HepG2 (cell line): ENCODE measurements around the gene PFKP. TPM values are rescaled to one million over a fixed set of nuclear protein-coding genes. Genes with fewer than 3 reads are reported as not detected.

Experiments used
- FOXO1 ChIP-seq: sonication (generic); formaldehyde crosslinking; IDR thresholded peaks from 2 replicates; pipeline ENCODE4 v1.4.0; 2020; ENCODE audit warnings: missing genetic modification reagents
- IKZF1 ChIP-seq: fragments of 450-650 bp; IDR thresholded peaks from 2 replicates; pipeline ENCODE4 v1.7.1; 2016
- PAX8 ChIP-seq: sonication (generic); formaldehyde crosslinking; IDR thresholded peaks from 2 replicates; pipeline ENCODE4 v1.8.0; 2022; ENCODE audit warnings: mild to moderate bottlenecking, missing genetic modification reagents, borderline replicate concordance
- ZNF441 ChIP-seq: sonication (generic); formaldehyde crosslinking; IDR thresholded peaks from 2 replicates; pipeline ENCODE4 v1.7.0; 2021; ENCODE audit warnings: missing genetic modification reagents, borderline replicate concordance
- polyA plus RNA-seq, 8 experiments: library from polyadenylated mRNA; depleted of rRNA in 3 of 8; stranded (reverse) in 7 of 8; unstranded in 1 of 8; fragments of >200 nt; fragmentation: Illumina TruSeq in 4 of 8; extraction: Trizol in 4 of 8; gene quantifications; 2 replicates each; pipeline versions ENCODE4 v1.2.1 to v1.2.3, GENCODE V29; 2011 to 2016; ENCODE audit warnings: low read depth in 4 of 8, missing spikeins in 1 of 8, mixed read lengths in 1 of 8; ENCODE audit not compliant: insufficient read depth in 1 of 8
- total RNA-seq, 5 experiments: library from RNA; depleted of rRNA; stranded (reverse); fragments of >200 nt; fragmentation: Illumina TruSeq; extraction: Trizol; gene quantifications; 2 replicates each; pipeline ENCODE4 v1.2.3, GENCODE V29; 2016; ENCODE audit warnings: low read depth in 1 of 5
- TF ChIP-seq, protein P1 (sequence below): sonication (generic); formaldehyde crosslinking; IDR thresholded peaks from 2 replicates; pipeline ENCODE4 v1.4.0; 2020; ENCODE audit warnings: missing genetic modification reagents
- TF ChIP-seq, protein P2 (sequence below), 2 experiments: IDR thresholded peaks; 2 replicates each; pipeline ENCODE4 v1.6.1; 2011 to 2012; ENCODE audit warnings: low read length in 2 of 2, borderline replicate concordance in 1 of 2, low read depth in 1 of 2, mild to moderate bottlenecking in 1 of 2, moderate library complexity in 1 of 2
- TF ChIP-seq, protein P3 (sequence below): sonication (generic); formaldehyde crosslinking; IDR thresholded peaks from 2 replicates; pipeline ENCODE4 v1.8.0; 2023; ENCODE audit warnings: mild to moderate bottlenecking, missing genetic modification reagents

PFKP gene
- total and polyA plus RNA-seq, 2 of the 13 experiments (the other 11 are each of a cell fraction or from before 2014, with no cell fraction given), result 0.80 to 2.4 TPM

DNA sequence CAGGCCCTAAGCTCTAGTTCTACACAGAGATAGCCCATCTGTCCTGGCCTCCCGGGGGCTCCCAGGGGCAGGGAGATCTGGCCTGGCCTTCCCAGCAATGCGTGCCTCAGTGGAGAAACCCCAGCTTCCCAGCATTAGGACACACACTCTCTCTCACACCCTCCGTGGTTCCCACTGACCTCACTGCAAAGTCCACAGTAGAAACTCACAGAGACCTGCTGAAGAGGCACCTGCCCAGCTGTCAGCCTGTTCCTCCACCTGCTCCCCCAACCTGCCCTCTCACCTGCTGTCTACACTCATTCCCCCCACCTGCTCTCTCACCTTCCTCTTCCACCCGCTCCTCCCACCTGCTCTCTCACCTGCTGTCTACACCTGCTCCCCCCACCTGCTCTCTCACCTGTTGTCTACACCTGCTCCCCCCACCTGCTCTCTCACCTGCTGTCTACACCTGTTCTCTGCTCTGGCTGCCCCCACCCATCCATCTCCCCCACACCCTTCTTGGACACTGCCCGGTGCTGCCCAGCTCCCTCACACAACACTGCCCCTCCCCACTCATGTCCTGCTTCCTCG is 21.1 kb upstream of the PFKP start (continued):
- TF ChIP-seq, protein P1, sequence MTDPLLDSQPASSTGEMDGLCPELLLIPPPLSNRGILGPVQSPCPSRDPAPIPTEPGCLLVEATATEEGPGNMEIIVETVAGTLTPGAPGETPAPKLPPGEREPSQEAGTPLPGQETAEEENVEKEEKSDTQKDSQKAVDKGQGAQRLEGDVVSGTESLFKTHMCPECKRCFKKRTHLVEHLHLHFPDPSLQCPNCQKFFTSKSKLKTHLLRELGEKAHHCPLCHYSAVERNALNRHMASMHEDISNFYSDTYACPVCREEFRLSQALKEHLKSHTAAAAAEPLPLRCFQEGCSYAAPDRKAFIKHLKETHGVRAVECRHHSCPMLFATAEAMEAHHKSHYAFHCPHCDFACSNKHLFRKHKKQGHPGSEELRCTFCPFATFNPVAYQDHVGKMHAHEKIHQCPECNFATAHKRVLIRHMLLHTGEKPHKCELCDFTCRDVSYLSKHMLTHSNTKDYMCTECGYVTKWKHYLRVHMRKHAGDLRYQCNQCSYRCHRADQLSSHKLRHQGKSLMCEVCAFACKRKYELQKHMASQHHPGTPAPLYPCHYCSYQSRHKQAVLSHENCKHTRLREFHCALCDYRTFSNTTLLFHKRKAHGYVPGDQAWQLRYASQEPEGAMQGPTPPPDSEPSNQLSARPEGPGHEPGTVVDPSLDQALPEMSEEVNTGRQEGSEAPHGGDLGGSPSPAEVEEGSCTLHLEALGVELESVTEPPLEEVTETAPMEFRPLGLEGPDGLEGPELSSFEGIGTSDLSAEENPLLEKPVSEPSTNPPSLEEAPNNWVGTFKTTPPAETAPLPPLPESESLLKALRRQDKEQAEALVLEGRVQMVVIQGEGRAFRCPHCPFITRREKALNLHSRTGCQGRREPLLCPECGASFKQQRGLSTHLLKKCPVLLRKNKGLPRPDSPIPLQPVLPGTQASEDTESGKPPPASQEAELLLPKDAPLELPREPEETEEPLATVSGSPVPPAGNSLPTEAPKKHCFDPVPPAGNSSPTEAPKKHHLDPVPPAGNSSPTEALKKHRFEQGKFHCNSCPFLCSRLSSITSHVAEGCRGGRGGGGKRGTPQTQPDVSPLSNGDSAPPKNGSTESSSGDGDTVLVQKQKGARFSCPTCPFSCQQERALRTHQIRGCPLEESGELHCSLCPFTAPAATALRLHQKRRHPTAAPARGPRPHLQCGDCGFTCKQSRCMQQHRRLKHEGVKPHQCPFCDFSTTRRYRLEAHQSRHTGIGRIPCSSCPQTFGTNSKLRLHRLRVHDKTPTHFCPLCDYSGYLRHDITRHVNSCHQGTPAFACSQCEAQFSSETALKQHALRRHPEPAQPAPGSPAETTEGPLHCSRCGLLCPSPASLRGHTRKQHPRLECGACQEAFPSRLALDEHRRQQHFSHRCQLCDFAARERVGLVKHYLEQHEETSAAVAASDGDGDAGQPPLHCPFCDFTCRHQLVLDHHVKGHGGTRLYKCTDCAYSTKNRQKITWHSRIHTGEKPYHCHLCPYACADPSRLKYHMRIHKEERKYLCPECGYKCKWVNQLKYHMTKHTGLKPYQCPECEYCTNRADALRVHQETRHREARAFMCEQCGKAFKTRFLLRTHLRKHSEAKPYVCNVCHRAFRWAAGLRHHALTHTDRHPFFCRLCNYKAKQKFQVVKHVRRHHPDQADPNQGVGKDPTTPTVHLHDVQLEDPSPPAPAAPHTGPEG (CRISPR knock-in tag), result no peak
- TF ChIP-seq IKZF1 (no peak), PAX8 (no peak), FOXO1 (CRISPR knock-in tag) (no peak), ZNF441 (CRISPR knock-in tag) (no peak)
- TF ChIP-seq, protein P2, sequence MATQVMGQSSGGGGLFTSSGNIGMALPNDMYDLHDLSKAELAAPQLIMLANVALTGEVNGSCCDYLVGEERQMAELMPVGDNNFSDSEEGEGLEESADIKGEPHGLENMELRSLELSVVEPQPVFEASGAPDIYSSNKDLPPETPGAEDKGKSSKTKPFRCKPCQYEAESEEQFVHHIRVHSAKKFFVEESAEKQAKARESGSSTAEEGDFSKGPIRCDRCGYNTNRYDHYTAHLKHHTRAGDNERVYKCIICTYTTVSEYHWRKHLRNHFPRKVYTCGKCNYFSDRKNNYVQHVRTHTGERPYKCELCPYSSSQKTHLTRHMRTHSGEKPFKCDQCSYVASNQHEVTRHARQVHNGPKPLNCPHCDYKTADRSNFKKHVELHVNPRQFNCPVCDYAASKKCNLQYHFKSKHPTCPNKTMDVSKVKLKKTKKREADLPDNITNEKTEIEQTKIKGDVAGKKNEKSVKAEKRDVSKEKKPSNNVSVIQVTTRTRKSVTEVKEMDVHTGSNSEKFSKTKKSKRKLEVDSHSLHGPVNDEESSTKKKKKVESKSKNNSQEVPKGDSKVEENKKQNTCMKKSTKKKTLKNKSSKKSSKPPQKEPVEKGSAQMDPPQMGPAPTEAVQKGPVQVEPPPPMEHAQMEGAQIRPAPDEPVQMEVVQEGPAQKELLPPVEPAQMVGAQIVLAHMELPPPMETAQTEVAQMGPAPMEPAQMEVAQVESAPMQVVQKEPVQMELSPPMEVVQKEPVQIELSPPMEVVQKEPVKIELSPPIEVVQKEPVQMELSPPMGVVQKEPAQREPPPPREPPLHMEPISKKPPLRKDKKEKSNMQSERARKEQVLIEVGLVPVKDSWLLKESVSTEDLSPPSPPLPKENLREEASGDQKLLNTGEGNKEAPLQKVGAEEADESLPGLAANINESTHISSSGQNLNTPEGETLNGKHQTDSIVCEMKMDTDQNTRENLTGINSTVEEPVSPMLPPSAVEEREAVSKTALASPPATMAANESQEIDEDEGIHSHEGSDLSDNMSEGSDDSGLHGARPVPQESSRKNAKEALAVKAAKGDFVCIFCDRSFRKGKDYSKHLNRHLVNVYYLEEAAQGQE (IDR thresholded peaks at IDR 0.05; ENCODE audit: borderline replicate concordance in 1 of 2, low read depth in 1 of 2, low read length in 2 of 2), result no peak
- TF ChIP-seq, protein P3, sequence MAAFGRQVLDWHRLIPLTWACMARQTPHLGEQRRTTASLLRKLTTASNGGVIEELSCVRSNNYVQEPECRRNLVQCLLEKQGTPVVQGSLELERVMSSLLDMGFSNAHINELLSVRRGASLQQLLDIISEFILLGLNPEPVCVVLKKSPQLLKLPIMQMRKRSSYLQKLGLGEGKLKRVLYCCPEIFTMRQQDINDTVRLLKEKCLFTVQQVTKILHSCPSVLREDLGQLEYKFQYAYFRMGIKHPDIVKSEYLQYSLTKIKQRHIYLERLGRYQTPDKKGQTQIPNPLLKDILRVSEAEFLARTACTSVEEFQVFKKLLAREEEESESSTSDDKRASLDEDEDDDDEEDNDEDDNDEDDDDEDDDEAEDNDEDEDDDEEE, result no peak
